ENCODE data around the gene GPBP1L1. TPM values are rescaled to one million over a fixed set of nuclear protein-coding genes. Genes with fewer than 3 reads are reported as not detected.
A peak's percentile ranks its signal among the peaks of the same experiment; 100 is the strongest.

The GPBP1L1 gene
- total and polyA plus RNA-seq, 2 of the 13 experiments (the other 11 are each of a cell fraction or from before 2014, with no cell fraction given): 45.9 to 86.1 TPM

- TF ChIP-seq ARID3A (IDR thresholded peaks at IDR 0.05; ENCODE audit: low read depth, low read length) (peak; percentile 47; the same call in 1 of the 2 replicates), HOXD1 (CRISPR knock-in tag; IDR thresholded peaks at IDR 0.05) (0 out of 2 replicates have a peak, but pooled peaks have one; percentile 60), CTCF (CRISPR knock-in tag; IDR thresholded peaks at IDR 0.05) (0 out of 2 replicates have a peak, but pooled peaks have one; percentile 5), ZNF720 (CRISPR knock-in tag; IDR thresholded peaks at IDR 0.05) (no peak), SAP130 (CRISPR knock-in tag; IDR thresholded peaks at IDR 0.05; ENCODE audit: low read depth) (peak; percentile 92), ZNF33A (CRISPR knock-in tag; IDR thresholded peaks at IDR 0.05; ENCODE audit: borderline replicate concordance) (0 out of 2 replicates have a peak, but pooled peaks have one; percentile 30), PBX3 (CRISPR knock-in tag; IDR thresholded peaks at IDR 0.05; ENCODE audit: borderline replicate concordance) (no peak), NFE2L1 (CRISPR knock-in tag; IDR thresholded peaks at IDR 0.05; ENCODE audit: borderline replicate concordance) (no peak), NR2F2 (IDR thresholded peaks at IDR 0.05; ENCODE audit: borderline replicate concordance, low read depth) (peak; percentile 61; the same call in 1 of the 2 replicates), NKX3-1 (CRISPR knock-in tag; IDR thresholded peaks at IDR 0.05) (0 out of 2 replicates have a peak, but pooled peaks have one; percentile 39), FOXK2 (IDR thresholded peaks at IDR 0.05) (peak; percentile 86), HMGXB3 (CRISPR knock-in tag; IDR thresholded peaks at IDR 0.05; ENCODE audit: borderline replicate concordance) (0 out of 2 replicates have a peak, but pooled peaks have one; percentile 42), POLR2G (IDR thresholded peaks at IDR 0.05; ENCODE audit: low read depth, low read length) (peak; percentile 85), ZC3H13 (CRISPR knock-in tag; IDR thresholded peaks at IDR 0.05) (no peak), ZBTB3 (CRISPR knock-in tag; IDR thresholded peaks at IDR 0.05; ENCODE audit: borderline replicate concordance, low read depth) (no peak), IKZF1 (IDR thresholded peaks at IDR 0.05) (no peak), E2F5 (CRISPR knock-in tag; conservative IDR thresholded peaks at IDR 0.05) (no peak), EEA1 (CRISPR knock-in tag; IDR thresholded peaks at IDR 0.05; ENCODE audit: borderline replicate concordance) (no peak)
These were observed 1.7 kb upstream of the GPBP1L1 start, which contains the start of gene TMEM69 (continued) for GRCh38 chr1:45687754-45688740.
